ENCODE measurements around the gene NTRK1. TPM values are rescaled to one million over a fixed set of nuclear protein-coding genes. Genes with fewer than 3 reads are reported as not detected.

NTRK1 gene
- total RNA-seq, 4 donors from 2014 or later = 0.11 to 1.2 (median 0.63) TPM

DNA sequence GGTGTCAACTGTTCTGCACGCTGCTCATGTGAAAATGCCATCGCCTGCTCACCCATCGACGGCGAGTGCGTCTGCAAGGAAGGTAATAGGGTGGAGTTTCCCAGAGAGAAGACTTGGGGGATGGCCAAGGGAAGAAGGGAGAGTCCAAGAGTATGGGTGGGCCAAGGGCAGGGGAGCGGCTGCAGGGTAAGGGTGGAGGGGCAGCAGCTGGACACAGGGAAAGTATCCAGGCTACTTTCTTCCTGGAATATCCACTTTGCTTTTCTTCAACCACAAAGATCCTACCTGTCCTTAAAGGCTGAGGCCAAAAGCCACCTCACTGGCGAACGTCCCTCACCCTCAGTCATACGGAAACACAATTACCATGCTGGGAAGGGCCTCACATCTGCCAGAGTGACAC, 48.3 kb downstream of the NTRK1 start:
- Histone ChIP-seq H3K4me1 (peaks cover 17 to 34% of the 10 kb centered on the region in 2 donors), H3K27ac (no peak overlapping the region), H3K36me3 (peaks cover 0 to 6% of the 10 kb centered on the region in 2 donors), H3K27me3 (no peaks in the 10 kb centered on the region), H3K9me3 (no peaks in the 10 kb centered on the region), H3K4me3 (replicated peaks in 1 of 3) (no peak overlapping the region)
- intact Hi-C loops (cut with DNase I) = no loop called here
- no peak for DNase-seq
- TF ChIP-seq, protein P1, sequence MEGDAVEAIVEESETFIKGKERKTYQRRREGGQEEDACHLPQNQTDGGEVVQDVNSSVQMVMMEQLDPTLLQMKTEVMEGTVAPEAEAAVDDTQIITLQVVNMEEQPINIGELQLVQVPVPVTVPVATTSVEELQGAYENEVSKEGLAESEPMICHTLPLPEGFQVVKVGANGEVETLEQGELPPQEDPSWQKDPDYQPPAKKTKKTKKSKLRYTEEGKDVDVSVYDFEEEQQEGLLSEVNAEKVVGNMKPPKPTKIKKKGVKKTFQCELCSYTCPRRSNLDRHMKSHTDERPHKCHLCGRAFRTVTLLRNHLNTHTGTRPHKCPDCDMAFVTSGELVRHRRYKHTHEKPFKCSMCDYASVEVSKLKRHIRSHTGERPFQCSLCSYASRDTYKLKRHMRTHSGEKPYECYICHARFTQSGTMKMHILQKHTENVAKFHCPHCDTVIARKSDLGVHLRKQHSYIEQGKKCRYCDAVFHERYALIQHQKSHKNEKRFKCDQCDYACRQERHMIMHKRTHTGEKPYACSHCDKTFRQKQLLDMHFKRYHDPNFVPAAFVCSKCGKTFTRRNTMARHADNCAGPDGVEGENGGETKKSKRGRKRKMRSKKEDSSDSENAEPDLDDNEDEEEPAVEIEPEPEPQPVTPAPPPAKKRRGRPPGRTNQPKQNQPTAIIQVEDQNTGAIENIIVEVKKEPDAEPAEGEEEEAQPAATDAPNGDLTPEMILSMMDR (IDR thresholded peaks at IDR 0.05) = no peak
- no peak for TF ChIP-seq POLR2A (IDR thresholded peaks at IDR 0.05)
- 74 to 79% methylated on average over 10 of the region's 10 CpGs for WGBS, 2 donors

DNA sequence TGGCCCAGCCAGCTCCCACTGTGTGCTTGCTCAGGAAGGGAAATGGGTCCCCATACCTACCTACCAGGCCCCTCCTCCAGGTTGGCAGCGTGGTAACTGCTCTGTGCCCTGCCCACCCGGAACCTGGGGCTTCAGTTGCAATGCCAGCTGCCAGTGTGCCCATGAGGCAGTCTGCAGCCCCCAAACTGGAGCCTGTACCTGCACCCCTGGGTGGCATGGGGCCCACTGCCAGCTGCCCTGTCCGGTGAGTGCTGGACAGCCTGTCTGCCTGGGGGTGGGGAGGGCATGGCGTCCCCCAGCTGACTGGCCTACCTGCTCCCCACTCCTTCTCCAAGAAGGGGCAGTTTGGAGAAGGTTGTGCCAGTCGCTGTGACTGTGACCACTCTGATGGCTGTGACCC, 49.0 kb downstream of the NTRK1 start:
- H3K4me1 ChIP-seq = peaks cover 15 to 32% of the 10 kb centered on the region in 2 donors
- no peak for TF ChIP-seq POLR2A (IDR thresholded peaks at IDR 0.05)
- TF ChIP-seq, protein P1 (IDR thresholded peaks at IDR 0.05) = no peak
- H3K27ac ChIP-seq = no peak overlapping the region
- H3K27me3 ChIP-seq = no peaks in the 10 kb centered on the region
- H3K4me3 ChIP-seq (replicated peaks in 1 of 3) = no peak overlapping the region
- WGBS, 2 donors = 90 to 93% methylated on average over 2 of the region's 5 CpGs
- H3K9me3 ChIP-seq = no peaks in the 10 kb centered on the region
- intact Hi-C loops (cut with DNase I) = no loop called here
- DNase-seq = no peak
- H3K36me3 ChIP-seq = peaks cover 5 to 11% of the 10 kb centered on the region in 2 donors

DNA sequence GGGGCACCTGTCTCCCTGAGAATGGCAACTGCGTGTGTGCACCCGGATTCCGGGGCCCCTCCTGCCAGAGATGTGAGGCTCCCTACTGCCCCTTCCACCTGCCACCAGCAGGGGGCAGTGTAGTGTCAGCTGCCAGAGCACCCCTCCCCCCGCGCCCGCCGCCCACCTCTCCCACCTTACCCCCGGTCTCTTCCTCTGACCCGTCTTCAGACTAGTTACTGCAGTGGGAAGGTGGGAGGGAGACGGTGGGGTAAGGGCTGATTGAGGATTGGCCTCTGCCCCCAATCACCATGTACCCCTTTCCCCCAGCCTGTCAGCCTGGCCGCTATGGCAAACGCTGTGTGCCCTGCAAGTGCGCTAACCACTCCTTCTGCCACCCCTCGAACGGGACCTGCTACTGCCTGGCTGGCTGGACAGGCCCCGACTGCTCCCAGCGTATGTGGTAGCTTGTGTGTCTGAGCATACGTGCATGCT, 49.7 kb downstream of the NTRK1 start:
- Histone ChIP-seq H3K9me3 (no peaks in the 10 kb centered on the region), H3K4me3 (replicated peaks in 1 of 3) (no peak overlapping the region), H3K27me3 (no peaks in the 10 kb centered on the region), H3K4me1 (peaks cover 15 to 32% of the 10 kb centered on the region in 2 donors), H3K27ac (no peak overlapping the region), H3K36me3 (peaks cover 9 to 14% of the 10 kb centered on the region in 2 donors)
- TF ChIP-seq, protein P1 (IDR thresholded peaks at IDR 0.05) = peak in 5 of 6 experiments; percentile 42 to 77 (median 65)
- TF ChIP-seq POLR2A (IDR thresholded peaks at IDR 0.05) = no peak
- intact Hi-C loops (cut with DNase I) = no loop called here
- 41 to 43% methylated on average over 8 to 14 of the region's 18 CpGs for WGBS, 2 donors
- peak; percentile 28 to 40 for DNase-seq

DNA sequence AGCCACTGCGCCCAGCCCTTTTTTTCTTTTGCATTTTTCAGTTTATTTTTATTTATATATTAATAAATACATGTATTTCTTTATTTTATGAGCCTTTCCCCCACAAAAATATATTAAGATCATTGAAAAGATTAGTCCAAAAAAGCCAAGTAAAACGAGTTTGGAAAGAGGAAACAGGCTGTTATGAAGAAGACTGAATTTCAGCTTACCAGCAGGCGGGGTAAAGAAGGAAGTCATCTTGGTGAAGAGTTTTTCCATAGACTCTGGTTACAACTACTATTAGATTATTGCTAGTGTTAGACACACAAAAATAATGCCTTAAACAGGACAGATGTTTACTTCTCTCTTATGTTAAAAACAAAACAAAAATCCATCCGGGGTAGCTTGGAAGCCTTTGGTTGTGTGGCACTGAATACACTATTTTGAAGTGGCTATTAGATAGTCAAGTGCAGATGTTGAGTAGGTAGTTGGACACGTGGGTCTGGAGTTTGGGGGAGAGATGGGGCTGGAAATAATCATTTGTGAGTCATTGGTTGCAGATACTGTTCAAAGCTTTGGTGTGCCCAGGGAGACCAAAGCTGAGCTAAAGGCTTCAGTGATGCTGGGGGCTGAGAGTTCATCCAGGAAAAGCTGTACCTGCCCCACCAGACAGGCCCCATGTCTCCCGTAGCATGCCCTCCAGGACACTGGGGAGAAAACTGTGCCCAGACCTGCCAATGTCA, 51.1 kb downstream of the NTRK1 start:
- TF ChIP-seq, protein P1 (IDR thresholded peaks at IDR 0.05) = no peak
- TF ChIP-seq POLR2A (IDR thresholded peaks at IDR 0.05) = no peak
- 61 to 64% methylated on average over 6 of the region's 6 CpGs for WGBS, 2 donors
- H3K4me3 ChIP-seq (replicated peaks in 1 of 3) = no peak overlapping the region
- no peak for DNase-seq
- H3K9me3 ChIP-seq = no peaks in the 10 kb centered on the region
- peaks cover 9 to 12% of the 10 kb centered on the region in 2 donors for H3K36me3 ChIP-seq
- H3K27ac ChIP-seq = no peak overlapping the region
- H3K4me1 ChIP-seq = peaks cover 15 to 32% of the 10 kb centered on the region in 2 donors
- H3K27me3 ChIP-seq = no peaks in the 10 kb centered on the region
- intact Hi-C loops (cut with DNase I) = no loop called here

DNA sequence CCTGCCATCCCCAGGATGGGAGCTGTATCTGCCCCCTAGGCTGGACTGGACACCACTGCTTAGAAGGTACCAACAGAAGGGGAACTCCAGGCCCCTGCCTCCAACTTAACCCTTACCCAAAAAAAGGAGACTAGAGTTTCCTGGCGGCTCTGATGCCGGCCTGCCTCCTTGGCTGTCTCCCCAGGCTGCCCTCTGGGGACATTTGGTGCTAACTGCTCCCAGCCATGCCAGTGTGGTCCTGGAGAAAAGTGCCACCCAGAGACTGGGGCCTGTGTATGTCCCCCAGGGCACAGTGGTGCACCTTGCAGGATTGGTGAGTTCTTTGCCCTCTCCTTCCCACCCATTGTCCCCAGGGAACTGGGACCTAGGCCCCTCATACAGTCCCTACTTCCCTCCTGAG, 51.6 kb downstream of the NTRK1 start:
- WGBS, 2 donors = 47% methylated on average over 2 of the region's 2 CpGs; no CpG with 5 or more reads in 1 of the 2 donors
- H3K9me3 ChIP-seq = no peaks in the 10 kb centered on the region
- peak; percentile 59 to 60 for DNase-seq
- H3K27me3 ChIP-seq = no peaks in the 10 kb centered on the region
- H3K4me3 ChIP-seq (replicated peaks in 1 of 3) = no peak overlapping the region
- intact Hi-C loops (cut with DNase I) = no loop called here
- no peak for TF ChIP-seq POLR2A (IDR thresholded peaks at IDR 0.05)
- TF ChIP-seq, protein P1 (IDR thresholded peaks at IDR 0.05) = peak in 1 of 6 experiments; percentile 14
- H3K4me1 ChIP-seq = peaks cover 15 to 32% of the 10 kb centered on the region in 2 donors
- H3K36me3 ChIP-seq = peaks cover 8 to 9% of the 10 kb centered on the region in 2 donors
- peak overlapping the region in 1 of 3 donors; percentile 9 for H3K27ac ChIP-seq

Measured in thyroid gland (tissue), 4 donors.